GM18517 (cell line): ENCODE results near the gene RIPK4.

Experiments used
- ATAC-seq: cut with Tn5 transposase; IDR thresholded peaks from one replicate; pipeline ENCODE4 v1.9.1; 2021; ENCODE audit warnings: mild to moderate bottlenecking, moderate library complexity; ENCODE audit not compliant: unreplicated experiment

Gene RIPK4

GRCh38 chr21:41766883-41767605 lies at the start of gene RIPK4:
TSS of gene RIPK4 (minus strand) at chr21:41767052. CDS start at chr21:41767041, 11 bp downstream.
- no peak for ATAC-seq

GRCh38 chr21:41815652-41816582 lies 49.1 kb upstream of the RIPK4 start:
- no peak for ATAC-seq

DNA sequence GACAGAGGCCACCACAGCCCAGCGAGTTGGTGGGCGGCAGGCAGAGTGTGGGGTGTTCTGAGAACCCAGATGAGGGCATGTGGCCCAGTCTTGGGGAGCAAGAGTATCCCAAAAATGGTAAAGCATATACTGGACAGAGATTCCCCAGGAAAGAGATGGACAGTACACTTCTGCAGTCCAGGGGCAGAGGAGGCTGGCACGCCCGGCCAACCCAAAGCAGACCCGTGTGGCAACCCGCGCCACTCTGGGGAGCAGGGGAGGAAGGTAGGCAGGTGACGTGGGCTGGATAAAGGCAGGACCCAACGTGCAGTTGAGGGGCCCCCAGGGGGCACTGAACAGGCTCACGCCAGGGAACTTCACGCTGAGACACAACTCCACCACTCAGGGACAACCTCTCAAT lies 46.4 kb upstream of the RIPK4 start:
- ATAC-seq, result no peak

DNA sequence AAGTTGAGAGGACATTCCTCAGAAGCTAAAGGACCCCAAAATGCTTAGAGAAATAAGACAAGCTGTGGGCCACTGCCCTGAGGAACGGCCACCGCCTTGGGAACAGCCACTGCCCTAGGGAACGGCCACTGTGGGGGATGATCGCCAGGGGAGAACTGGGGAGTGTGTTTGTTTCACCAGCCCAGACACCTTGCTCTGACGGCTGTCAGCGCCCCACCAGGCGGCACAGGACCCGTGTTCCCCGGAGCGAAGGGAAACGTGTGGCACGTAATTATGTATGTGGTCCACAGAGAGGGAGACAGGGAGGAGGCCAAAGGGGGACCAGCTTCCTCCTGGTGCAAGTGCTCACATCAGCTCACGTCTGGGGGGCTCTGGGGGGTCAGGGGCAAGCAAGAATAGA lies 45.8 kb upstream of the RIPK4 start:
- no peak for ATAC-seq

- ATAC-seq, result no peak
These were observed 43.7 kb upstream of the RIPK4 start for GRCh38 chr21:41810597-41810932.

- no peak for ATAC-seq
These were observed 43.2 kb upstream of the RIPK4 start for GRCh38 chr21:41809891-41810596.

DNA sequence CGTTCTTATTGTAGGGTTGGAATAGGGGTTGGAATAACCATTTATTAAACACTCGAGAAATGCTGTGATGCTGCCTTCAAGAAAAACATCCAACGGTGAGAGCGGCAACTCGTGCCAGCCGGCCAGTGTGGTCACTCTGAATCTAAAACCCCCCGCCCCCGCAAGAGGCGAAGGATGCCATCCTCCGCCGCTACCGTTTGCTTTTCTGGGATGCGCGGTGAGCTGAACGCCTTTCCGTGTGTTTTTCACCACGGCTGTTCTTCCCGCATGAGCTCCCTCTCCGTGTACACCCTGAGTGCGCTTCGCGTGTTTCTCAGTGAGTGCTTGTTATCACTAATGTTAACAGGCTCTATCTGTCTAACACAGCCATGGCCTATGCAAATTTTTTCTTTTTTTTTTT lies 42.0 kb upstream of the RIPK4 start:
- ATAC-seq, result no peak

- ATAC-seq, result no peak
These were observed 41.2 kb upstream of the RIPK4 start for GRCh38 chr21:41808094-41808493.

DNA sequence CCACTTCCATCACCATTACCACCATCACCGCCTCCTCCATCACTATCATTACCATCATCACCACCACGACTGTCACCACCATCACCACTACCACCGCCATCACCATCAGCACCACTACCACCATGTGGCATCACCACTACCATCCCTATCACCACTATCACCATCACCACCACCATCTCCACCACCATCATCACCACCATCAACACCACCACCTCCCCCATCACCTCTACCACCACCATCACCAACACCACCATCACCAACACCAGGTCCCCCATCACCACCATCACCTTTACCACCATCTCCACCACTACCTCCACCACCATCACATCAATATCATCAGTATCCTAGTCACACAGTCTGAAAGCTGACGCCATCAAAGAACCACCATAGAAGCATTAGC lies 39.9 kb upstream of the RIPK4 start:
- no peak for ATAC-seq

GRCh38 chr21:41805643-41806042 lies 38.8 kb upstream of the RIPK4 start:
- no peak for ATAC-seq

GRCh38 chr21:41805038-41805437 lies 38.2 kb upstream of the RIPK4 start:
- ATAC-seq, result no peak

- ATAC-seq, result no peak
These were observed 37.5 kb upstream of the RIPK4 start for GRCh38 chr21:41804381-41804780.

- no peak for ATAC-seq
These were observed 36.5 kb upstream of the RIPK4 start for GRCh38 chr21:41803316-41803715.

DNA sequence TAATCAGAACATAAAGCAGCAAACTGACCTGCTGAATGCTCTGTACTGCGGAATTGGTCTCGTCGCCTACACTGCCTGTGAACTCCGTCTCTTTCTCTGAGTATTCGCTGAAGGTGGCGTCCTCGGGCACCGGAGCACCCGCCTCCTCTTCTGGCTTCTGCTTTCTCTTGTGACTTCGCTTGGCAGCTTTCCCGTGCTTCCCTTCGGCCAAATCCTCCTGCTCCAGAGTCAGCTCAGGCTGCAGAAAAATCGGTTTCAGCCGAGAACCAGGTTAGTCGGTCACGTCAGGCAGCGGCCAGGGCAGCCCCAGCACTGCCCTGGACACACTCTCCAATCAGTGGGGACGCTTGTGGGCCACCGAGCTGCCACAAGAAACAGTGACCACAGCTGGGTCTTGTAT lies 35.8 kb upstream of the RIPK4 start:
- ATAC-seq, result no peak

DNA sequence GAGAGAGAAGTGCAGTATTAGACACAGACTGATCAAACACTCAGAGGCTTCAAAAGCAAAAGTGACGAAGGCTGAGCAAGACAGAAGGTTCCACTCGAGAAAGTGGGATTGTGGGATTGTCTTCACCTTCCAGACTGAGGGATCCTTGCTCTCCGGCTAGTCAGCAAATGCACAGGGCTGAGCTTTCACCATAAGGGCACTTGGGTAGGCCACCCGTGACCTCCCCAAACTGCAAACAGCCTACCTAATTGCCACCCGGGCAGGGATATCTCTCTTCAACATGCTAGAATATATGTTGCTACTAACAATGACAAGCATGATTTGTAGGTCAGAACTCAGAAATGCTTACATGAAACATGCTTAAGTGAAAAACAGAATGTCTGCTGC lies 35.3 kb upstream of the RIPK4 start:
- no peak for ATAC-seq

DNA sequence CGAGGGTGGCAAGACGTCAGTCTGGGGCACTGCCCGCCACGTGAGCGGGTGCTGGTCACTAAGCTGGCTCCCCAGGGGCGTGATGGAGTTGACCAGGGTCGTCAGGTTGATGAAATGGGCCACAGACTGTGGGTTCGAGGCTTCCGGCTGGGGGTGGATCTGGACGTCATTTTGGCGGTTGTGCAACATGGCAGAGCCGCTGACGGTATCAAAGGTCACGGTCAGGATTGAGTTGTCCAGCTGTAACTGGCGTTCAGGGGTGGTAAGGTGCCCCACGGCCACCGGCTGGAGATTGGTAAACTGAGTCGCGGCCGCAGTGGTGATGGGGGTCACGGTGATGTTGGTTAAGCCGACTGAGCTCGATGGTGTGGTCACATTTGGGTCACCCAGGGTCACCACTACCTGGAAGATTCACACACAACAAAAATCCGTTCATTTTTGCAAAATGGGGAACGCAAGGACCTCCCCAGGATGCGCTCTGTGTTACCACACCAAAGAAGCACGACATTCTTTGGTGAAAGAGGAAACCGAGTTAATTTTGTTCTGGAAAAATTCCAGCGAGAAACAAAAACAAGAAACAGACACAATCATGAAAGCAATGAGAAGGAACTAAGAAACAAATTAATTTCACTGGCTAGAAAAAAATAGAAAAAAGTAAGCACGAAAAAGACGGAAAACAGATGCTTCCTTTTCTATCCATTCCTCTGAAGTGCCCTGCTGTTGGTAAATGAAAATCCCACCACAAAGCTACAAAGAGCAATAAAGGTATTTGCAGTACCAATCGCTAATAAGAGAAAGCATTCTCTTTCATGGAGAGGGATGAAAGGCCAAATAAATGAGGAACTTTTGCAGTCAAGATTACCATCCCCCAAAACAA lies 34.7 kb upstream of the RIPK4 start:
- no peak for ATAC-seq

DNA sequence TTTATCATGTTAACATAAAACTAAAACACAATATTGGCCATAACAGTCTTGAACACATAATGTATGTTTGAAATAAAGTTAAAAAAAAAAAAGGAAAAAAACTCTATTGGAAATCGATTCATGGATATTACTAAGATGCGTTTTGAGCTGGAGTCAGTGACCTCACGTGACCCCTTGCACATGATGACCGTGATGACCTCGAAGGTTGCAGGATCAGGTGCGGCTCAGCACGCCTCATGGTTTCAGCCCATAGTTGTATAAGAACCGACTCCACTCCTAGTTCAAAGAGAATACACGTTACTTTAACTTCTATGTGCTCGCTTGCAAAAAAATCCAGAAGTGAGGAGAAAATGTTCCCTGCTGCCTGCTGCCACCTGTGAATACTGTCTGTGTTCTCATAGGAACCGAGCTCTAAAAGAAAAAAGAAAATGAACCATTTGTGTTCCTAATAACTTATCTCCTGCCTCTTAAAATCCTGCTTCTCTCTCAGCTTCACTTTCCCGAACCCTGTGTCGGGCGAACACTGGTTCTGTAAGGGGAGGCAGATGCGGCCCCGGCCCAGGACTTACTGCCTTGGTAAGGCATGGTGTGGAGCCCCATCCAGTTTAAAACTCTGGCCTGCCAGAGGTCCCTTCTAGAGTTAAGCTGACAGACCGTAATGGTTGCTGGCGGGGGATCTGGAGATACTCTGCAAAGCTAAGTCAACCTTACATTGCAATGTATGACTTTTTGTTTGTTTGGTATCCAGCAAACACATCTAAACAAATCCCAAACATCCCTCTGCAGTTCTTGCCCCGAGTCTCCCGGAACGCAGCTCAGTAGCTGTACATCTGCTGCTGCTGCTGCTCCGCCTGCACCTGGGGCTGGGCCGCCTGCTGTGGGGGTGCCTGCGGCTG lies 33.8 kb upstream of the RIPK4 start:
- ATAC-seq, result no peak

DNA sequence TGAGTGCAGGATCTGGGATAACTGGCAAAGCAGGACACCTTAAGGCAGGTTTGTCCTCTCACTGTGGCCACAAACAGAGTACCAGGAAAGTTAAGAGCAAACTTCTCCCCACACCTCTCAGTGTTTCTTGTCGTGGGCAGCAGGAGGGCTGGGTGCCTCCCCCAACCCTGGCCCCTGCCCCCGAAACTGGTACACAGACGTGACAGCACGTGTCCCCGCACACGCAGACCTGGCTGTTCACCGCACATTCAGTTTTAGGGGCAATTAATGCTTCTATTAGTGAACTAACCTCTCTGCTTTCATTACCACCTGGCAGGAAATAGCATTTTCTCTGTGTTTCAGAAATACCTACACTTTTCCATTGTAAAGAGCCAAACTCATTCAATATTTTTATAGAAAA lies 32.9 kb upstream of the RIPK4 start:
- ATAC-seq, result no peak

- ATAC-seq, result no peak
These were observed 31.5 kb upstream of the RIPK4 start for GRCh38 chr21:41798326-41798725.
